ENCODE results near the gene SBK1. TPM values are rescaled to one million over a fixed set of nuclear protein-coding genes. Genes with fewer than 3 reads are reported as not detected.
A peak's percentile ranks its signal among the peaks of the same experiment; 100 is the strongest.
"Not testable (repeated sequence)": the region's sequence is repeated elsewhere in the genome, so short reads cannot be mapped to it uniquely, and the experiment has no call there.

SBK1 gene
- total and polyA plus RNA-seq, 8 donors = 0.31 to 2.0 (median 0.63) TPM; not detected in 1

DNA sequence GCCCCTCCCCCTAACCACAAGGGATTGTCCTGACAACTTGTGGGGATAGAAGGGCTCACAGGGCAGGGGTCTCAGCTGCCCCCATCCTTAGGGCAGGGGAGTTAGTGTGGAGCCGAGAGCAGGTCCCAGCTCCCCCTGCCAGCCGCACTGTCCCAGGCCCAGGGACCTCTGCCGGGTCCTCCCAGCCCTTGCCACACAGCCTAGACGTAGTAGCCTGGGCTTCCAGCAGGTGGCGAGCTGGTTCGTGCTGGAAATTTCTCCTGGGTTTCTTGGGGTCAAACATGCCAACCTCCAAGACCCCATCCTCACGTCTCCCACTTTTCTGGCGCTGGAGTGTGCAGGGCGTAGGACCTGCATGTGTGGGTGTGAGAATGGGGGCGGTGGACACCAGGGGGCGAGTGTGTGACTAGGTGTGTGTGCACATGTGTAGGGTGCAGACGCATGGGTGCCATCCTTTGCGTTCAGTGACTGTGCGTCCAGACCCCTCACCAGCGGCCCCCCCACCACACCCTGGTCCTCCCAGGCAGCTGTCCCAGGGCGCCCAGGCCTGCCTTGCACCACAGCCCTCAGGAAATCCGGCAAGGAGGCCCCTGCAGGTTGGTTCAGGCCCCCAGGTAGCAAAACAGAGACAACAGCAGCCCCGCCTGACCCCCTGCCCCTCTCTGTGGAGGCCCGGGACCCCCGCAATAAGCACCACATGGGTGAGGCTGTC lies 29.5 kb downstream of the SBK1 start:
- intact Hi-C loops (cut with DNase I; ENCODE audit: low total_unique reads) = no loop called here

DNA sequence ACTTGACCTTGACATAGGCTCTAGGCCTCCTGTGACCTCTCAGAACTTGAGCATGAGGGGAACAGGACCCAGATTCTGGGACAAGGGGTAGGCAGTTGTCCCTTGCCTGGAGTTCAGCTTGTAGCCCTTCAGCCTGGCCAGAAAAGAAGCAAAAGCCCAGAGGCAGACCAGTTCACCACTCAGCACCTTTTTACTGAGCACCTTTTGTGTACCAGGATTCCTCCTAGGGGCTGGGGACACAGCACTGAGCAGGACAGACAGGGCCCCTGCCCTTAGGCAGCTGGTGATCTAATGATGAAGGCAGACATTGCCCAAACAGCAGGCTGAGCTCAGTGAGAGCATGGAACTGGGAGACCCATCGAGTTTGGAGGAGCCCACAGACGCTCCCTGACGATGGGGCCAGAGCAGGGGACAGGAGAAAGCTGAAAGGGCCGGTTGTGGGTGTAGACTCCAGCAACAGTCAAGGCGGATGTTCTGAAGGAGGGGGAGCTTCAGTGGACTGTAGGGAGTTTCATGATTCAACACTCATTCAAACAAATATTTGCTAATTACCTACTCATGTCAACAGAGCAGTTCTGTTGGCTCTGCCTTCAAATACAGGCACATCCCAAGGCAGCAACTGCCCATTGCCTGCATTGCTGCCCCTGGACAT lies 32.0 kb downstream of the SBK1 start:
- intact Hi-C loops (cut with DNase I; ENCODE audit: low total_unique reads) = no loop called here
- DNase-seq = peak; percentile 25 to 73
- no peaks in the 10 kb centered on the region for H3K36me3 ChIP-seq
- no peaks in the 10 kb centered on the region for H3K4me1 ChIP-seq
- no peaks in the 10 kb centered on the region for H3K27me3 ChIP-seq
- H3K4me3 ChIP-seq = no peak overlapping the region
- TF ChIP-seq, protein P1, sequence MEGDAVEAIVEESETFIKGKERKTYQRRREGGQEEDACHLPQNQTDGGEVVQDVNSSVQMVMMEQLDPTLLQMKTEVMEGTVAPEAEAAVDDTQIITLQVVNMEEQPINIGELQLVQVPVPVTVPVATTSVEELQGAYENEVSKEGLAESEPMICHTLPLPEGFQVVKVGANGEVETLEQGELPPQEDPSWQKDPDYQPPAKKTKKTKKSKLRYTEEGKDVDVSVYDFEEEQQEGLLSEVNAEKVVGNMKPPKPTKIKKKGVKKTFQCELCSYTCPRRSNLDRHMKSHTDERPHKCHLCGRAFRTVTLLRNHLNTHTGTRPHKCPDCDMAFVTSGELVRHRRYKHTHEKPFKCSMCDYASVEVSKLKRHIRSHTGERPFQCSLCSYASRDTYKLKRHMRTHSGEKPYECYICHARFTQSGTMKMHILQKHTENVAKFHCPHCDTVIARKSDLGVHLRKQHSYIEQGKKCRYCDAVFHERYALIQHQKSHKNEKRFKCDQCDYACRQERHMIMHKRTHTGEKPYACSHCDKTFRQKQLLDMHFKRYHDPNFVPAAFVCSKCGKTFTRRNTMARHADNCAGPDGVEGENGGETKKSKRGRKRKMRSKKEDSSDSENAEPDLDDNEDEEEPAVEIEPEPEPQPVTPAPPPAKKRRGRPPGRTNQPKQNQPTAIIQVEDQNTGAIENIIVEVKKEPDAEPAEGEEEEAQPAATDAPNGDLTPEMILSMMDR (IDR thresholded peaks at IDR 0.05) = no peak
- TF ChIP-seq POLR2A (IDR thresholded peaks at IDR 0.05) (no peak), EP300 (IDR thresholded peaks at IDR 0.05) (no peak), POLR2AphosphoS5 (IDR thresholded peaks at IDR 0.05) (no peak)
- no peaks in the 10 kb centered on the region for H3K9me3 ChIP-seq
- WGBS, 5 donors = 22 to 72% (median 60%) methylated on average over 5 of the region's 5 CpGs
- no peak overlapping the region for H3K27ac ChIP-seq

More for the DNA sequence above, 29.5 kb downstream of the SBK1 start:
- no peak for TF ChIP-seq EP300 (IDR thresholded peaks at IDR 0.05)
- no peak for TF ChIP-seq POLR2A (IDR thresholded peaks at IDR 0.05)
- no peak for TF ChIP-seq POLR2AphosphoS5 (IDR thresholded peaks at IDR 0.05)
- TF ChIP-seq, protein P1 (IDR thresholded peaks at IDR 0.05) = peak in 5 of 7 experiments; percentile 31 to 58 (median 52)
- Histone ChIP-seq H3K36me3 (no peaks in the 10 kb centered on the region), H3K4me1 (no peaks in the 10 kb centered on the region), H3K27ac (no peak overlapping the region), H3K4me3 (no peak overlapping the region), H3K27me3 (no peaks in the 10 kb centered on the region), H3K9me3 (no peaks in the 10 kb centered on the region)
- peak in 1 of 2 donors; percentile 52 for DNase-seq
- 61 to 69% (median 66%) methylated on average over 14 to 20 of the region's 20 CpGs for WGBS, 5 donors

DNA sequence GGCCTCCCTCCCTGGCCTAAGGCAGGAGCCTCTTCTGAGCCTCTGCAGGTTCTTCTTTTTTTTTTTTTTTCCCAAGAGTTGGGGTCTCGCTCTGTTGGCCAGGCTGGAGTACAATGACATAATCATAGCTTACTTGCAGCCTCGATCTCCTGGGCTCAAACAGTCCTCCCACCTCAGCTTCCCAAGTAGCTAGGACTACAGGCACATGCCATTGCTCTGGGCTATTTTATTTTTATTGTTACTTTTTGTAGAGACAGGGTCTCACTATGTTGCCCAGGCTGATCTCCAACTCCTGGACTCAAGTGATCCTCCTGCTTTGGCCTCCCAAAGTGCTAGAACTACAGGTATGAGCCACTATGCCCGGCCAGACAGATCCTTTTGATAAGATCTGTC lies 32.6 kb downstream of the SBK1 start:
- H3K4me3 ChIP-seq = no peak overlapping the region
- intact Hi-C loops (cut with DNase I; ENCODE audit: low total_unique reads) = no loop called here
- WGBS, 5 donors = 83 to 88% (median 86%) methylated on average over 3 of the region's 3 CpGs

DNA sequence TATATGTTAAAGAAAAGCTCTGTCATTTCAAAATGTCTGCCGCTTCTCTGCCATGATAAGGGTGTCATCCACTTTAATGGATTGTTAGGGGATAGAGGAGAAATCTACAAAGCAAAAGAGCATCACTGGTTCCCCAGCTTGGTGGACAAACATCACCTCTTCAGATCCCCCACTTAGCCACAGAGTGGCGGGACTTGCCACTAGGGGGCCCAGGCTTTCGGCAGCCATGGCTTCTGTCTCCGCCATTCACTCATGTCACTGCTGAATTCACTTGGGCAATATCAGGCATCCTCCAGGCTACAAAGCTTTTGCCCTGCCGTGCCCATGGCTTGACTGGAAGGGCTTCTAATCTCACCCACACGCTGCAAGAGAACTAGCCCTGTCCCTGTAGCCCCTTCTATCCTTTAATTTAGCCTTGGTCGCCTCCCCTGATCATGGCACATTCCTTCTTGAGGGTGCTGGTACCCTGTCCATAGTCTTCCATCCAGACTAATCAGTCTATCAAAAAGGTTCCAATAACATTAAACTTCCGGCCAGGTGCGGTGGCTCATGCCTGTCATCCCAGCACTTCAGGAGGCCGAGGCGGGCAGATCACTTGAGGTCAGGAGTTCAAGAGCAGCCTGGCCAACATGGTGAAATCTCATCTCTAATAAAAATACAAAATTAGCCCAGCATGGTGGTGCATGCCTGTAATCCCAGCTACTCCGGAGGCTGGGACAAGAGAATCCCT lies 34.7 kb downstream of the SBK1 start:
- Histone ChIP-seq H3K27me3 (no peaks in the 10 kb centered on the region), H3K27ac (no peak overlapping the region), H3K4me3 (no peak overlapping the region), H3K36me3 (no peaks in the 10 kb centered on the region), H3K9me3 (no peaks in the 10 kb centered on the region), H3K4me1 (no peaks in the 10 kb centered on the region)
- no peak for TF ChIP-seq EP300 (IDR thresholded peaks at IDR 0.05)
- TF ChIP-seq, protein P1 (IDR thresholded peaks at IDR 0.05) = peak in 5 of 7 experiments; percentile 30 to 75 (median 45)
- WGBS, 5 donors = 52 to 59% (median 55%) methylated on average over 12 of the region's 12 CpGs
- DNase-seq = peak; percentile 67 to 74
- intact Hi-C loops (cut with DNase I; ENCODE audit: low total_unique reads) = no loop called here

More for the DNA sequence above, 32.6 kb downstream of the SBK1 start:
- Histone ChIP-seq H3K27me3 (no peaks in the 10 kb centered on the region), H3K36me3 (no peaks in the 10 kb centered on the region), H3K4me1 (no peaks in the 10 kb centered on the region), H3K27ac (no peak overlapping the region), H3K9me3 (no peaks in the 10 kb centered on the region)
- TF ChIP-seq EP300 (IDR thresholded peaks at IDR 0.05) (no peak), POLR2A (IDR thresholded peaks at IDR 0.05) (no peak)
- DNase-seq = no peak

DNA sequence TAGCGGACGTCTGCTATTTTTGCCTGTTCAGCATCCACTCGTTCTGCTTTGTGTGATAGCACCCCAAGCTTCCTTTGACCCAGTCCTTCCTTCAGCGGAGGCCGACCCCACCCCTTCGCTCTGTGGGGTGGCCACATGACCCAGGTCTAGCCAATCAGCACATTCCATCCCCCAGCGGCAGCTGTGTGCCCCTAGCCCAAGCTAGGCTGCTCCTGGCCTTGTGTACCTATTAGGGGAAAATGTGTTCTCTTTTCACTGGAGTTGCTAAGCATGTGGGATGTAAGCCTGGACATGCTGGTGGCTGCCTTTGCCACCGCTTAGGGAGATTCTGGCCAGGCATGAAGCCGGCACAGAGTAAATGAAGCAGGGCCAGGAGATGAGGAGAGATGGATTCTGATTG lies 37.9 kb downstream of the SBK1 start:
- H3K36me3 ChIP-seq; H3K4me1 ChIP-seq; H3K9me3 ChIP-seq; H3K4me3 ChIP-seq; H3K27ac ChIP-seq; intact Hi-C loops (cut with DNase I; ENCODE audit: low total_unique reads); H3K27me3 ChIP-seq: not testable (repeated sequence)
- 35 to 85% (median 42%) methylated on average over 2 to 9 of the region's 9 CpGs for WGBS, 5 donors
- peak in 1 of 2 donors; percentile 7 for DNase-seq

DNA sequence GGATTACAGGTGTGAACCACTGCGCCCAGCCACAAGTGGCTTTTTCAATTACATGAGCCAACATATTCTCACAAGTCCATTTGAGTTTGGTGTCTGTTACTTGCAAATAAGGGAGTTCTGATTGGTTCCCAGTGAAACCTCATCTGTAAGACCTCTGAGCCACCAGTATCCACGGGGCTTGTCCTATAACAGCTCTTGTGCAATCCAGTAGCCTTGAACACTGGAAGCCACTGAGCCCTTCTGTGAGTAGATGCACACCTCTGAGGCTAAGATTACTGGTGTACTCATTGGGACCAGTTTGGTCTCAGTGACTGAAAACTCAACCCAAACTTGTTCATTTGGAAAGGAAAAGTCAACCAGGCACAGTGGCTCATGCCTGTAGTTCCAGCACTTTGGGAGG lies 38.7 kb downstream of the SBK1 start:
- WGBS, 5 donors = 54 to 82% (median 70%) methylated on average over 1 to 2 of the region's 2 CpGs
- H3K27ac ChIP-seq; intact Hi-C loops (cut with DNase I; ENCODE audit: low total_unique reads); H3K4me3 ChIP-seq; H3K9me3 ChIP-seq; H3K27me3 ChIP-seq; H3K4me1 ChIP-seq; H3K36me3 ChIP-seq; DNase-seq: not testable (repeated sequence)

DNA sequence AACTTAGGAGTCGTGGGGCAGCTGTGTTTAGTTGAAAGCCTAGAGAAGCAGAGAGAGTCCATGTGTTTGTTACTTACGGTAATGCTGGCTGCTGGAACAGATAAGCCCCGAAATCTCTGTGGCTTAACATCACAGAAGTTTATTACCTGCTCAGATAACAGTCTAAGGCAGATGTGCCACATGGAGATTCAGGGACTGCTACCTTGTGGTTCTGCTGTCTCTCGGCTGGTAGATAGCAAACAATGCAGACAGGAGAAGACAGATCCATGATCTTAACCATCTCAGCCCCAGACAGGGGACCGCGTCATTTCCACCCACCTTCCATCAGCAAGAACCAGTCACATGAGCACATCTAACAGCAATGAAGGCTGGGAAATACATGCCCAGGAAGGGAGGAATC lies 40.3 kb downstream of the SBK1 start:
- intact Hi-C loops (cut with DNase I; ENCODE audit: low total_unique reads) = not testable (repeated sequence)
- 56 to 68% (median 59%) methylated on average over 3 to 6 of the region's 6 CpGs for WGBS, 5 donors

DNA sequence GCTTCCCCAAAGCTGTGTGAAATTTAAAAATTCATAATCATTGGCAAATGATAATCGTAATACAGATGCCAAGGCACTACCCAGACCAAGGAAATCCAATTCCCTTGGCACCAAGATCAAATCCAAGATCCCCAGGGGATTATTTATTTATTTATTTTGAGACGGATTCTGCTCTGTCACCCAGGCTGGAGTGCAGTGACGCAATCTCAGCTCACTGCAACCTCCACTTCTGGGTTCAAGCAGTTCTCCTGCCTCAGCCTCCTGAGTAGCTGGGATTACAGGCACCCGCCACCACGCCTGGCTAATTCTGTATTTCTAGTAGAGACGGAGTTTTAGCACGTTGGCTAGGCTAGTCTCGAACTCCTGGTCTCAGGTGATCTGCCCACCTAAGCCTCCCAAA lies 43.4 kb downstream of the SBK1 start:
- H3K4me3 ChIP-seq; H3K27ac ChIP-seq; H3K9me3 ChIP-seq; intact Hi-C loops (cut with DNase I; ENCODE audit: low total_unique reads); DNase-seq; H3K36me3 ChIP-seq; H3K4me1 ChIP-seq; H3K27me3 ChIP-seq: not testable (repeated sequence)
- 80 to 93% (median 89%) methylated on average over 7 to 8 of the region's 8 CpGs for whole genome bisulfite sequencing, 5 donors

More for the DNA sequence above, 40.3 kb downstream of the SBK1 start:
- not testable (repeated sequence) for H3K27ac ChIP-seq, H3K36me3 ChIP-seq, DNase-seq, H3K9me3 ChIP-seq, H3K27me3 ChIP-seq, H3K4me1 ChIP-seq, H3K4me3 ChIP-seq

Measured in stomach (tissue), 9 donors.